Measurements from ENCODE around the gene TP73.

DNA sequence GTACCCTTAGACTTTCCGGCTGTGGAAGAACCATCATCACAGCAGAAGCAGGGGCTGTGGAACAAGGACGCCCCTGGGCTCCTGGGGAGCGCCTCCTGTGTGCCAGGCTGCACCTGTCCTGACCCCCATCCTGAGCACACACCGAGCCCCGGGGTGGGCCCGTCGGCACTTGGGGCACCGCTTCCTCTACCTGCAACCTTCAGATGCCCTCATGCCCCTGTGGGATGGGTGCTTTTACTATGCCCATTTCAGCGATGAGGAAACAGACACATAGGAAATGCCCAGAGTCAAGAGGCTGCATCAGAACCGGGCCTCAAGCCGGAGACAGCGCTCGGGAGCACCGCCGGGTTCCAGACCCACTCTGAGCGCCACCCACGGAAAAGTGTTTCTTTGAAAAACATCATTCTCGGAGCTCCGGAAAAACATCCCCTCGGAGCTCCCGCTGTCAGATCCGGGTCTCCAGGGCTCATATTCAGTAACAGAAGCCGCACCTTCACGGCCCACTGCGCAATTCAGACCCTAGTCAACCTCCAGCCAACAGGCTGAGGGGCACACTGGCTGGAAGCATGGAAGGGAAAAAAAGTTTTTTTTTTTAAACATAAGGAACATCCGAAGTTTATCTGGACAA lies 19.5 kb upstream of the TP73 start:
- no peak for TF ChIP-seq POLR2A (IDR thresholded peaks at IDR 0.05; ENCODE audit: low read length)
- no peak for TF ChIP-seq GATA1 (IDR thresholded peaks at IDR 0.05; ENCODE audit: low read depth, low read length)
